Upper lobe of left lung (tissue), 4 donors: ENCODE measurements around the gene BTG1.

Experiments
- CTCF ChIP-seq, 6 experiments: fragments of 450-650 bp in 4 of 6; fragments of 200-600 bp in 2 of 6; sonication (generic) in 2 of 6; IDR thresholded peaks; one replicate each; pipeline ENCODE4 v1.5.1; 2016 to 2019; ENCODE audit warnings: antibody characterized with exemption in 6 of 6
- EP300 ChIP-seq, 4 donors: sonication (generic); formaldehyde crosslinking; IDR thresholded peaks; one replicate each; pipeline ENCODE4 v1.5.1; 2017; ENCODE audit warnings: antibody characterized with exemption in 4 of 4, control low read depth in 2 of 4
- POLR2A ChIP-seq, 4 donors: fragments of 450-650 bp; IDR thresholded peaks; one replicate each; pipeline ENCODE4 v1.5.1; 2016 to 2017; ENCODE audit warnings: antibody characterized with exemption in 4 of 4, mild to moderate bottlenecking in 2 of 4
- POLR2AphosphoS5 ChIP-seq, 2 donors: sonication (generic); formaldehyde crosslinking; IDR thresholded peaks; one replicate each; pipeline ENCODE4 v1.5.1; 2017; ENCODE audit warnings: antibody characterized with exemption in 2 of 2

- TF ChIP-seq CTCF (IDR thresholded peaks at IDR 0.05) (no peak), EP300 (IDR thresholded peaks at IDR 0.05) (no peak), POLR2A (IDR thresholded peaks at IDR 0.05) (no peak), POLR2AphosphoS5 (IDR thresholded peaks at IDR 0.05) (no peak)
These were observed 16.4 kb upstream of the BTG1 start for GRCh38 chr12:92162079-92162478.
